ENCODE results near the gene PRUNE1.

Gene PRUNE1

GRCh38 chr1:150985179-150985825 is 22.9 kb upstream of the PRUNE1 start:
- H3K4me1 ChIP-seq (ENCODE audit: insufficient read depth, poor library complexity, severe bottlenecking): peaks cover 9% of the 10 kb centered on the region
- TF ChIP-seq, protein P1, sequence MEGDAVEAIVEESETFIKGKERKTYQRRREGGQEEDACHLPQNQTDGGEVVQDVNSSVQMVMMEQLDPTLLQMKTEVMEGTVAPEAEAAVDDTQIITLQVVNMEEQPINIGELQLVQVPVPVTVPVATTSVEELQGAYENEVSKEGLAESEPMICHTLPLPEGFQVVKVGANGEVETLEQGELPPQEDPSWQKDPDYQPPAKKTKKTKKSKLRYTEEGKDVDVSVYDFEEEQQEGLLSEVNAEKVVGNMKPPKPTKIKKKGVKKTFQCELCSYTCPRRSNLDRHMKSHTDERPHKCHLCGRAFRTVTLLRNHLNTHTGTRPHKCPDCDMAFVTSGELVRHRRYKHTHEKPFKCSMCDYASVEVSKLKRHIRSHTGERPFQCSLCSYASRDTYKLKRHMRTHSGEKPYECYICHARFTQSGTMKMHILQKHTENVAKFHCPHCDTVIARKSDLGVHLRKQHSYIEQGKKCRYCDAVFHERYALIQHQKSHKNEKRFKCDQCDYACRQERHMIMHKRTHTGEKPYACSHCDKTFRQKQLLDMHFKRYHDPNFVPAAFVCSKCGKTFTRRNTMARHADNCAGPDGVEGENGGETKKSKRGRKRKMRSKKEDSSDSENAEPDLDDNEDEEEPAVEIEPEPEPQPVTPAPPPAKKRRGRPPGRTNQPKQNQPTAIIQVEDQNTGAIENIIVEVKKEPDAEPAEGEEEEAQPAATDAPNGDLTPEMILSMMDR (IDR thresholded peaks at IDR 0.05; ENCODE audit: poor library complexity, severe bottlenecking): no peak
- no peak overlapping the region for H3K27ac ChIP-seq (ENCODE audit: poor library complexity, severe bottlenecking)
- H3K36me3 ChIP-seq (ENCODE audit: low read depth): no peaks in the 10 kb centered on the region
- H3K27me3 ChIP-seq (ENCODE audit: insufficient read depth, poor library complexity, severe bottlenecking): no peaks in the 10 kb centered on the region
- H3K9me3 ChIP-seq (ENCODE audit: severe bottlenecking): no peaks in the 10 kb centered on the region
- no peak overlapping the region for H3K4me3 ChIP-seq (ENCODE audit: severe bottlenecking)
- no peak for ATAC-seq (ENCODE audit: low read depth)
- no peak for DNase-seq (ENCODE audit: low spot score)

DNA sequence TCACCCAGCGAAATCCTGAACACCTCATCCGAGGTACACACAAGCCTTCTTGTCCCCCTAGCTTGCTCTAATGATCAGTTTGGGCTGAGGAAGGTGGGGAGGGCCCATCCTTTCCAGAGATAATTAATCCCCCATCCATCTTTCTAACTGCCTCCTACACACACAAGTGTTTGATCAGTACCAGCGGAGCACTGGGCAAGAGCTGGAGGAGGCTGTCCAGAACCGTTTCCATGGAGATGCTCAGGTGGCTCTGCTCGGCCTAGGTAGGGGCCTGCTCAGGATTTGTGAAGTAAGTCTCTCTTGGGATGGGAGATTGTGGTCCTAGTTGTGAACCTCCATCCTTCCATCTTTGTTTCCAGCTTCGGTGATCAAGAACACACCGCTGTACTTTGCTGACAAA is 20.3 kb upstream of the PRUNE1 start:
- Histone ChIP-seq H3K36me3 (ENCODE audit: low read depth) (no peaks in the 10 kb centered on the region), H3K4me1 (ENCODE audit: insufficient read depth, poor library complexity, severe bottlenecking) (no peaks in the 10 kb centered on the region), H3K27me3 (ENCODE audit: insufficient read depth, poor library complexity, severe bottlenecking) (no peaks in the 10 kb centered on the region), H3K4me3 (ENCODE audit: severe bottlenecking) (no peak overlapping the region), H3K27ac (ENCODE audit: poor library complexity, severe bottlenecking) (no peak overlapping the region), H3K9me3 (ENCODE audit: severe bottlenecking) (no peaks in the 10 kb centered on the region)
- TF ChIP-seq, protein P1 (IDR thresholded peaks at IDR 0.05; ENCODE audit: poor library complexity, severe bottlenecking): no peak
- ATAC-seq (ENCODE audit: low read depth) (no peak), DNase-seq (ENCODE audit: low spot score) (no peak)

GRCh38 chr1:150992626-150993025 is 15.6 kb upstream of the PRUNE1 start:
- DNase-seq (ENCODE audit: low spot score) (no peak), ATAC-seq (ENCODE audit: low read depth) (no peak)
- H3K36me3 ChIP-seq (ENCODE audit: low read depth): no peaks in the 10 kb centered on the region
- H3K4me1 ChIP-seq (ENCODE audit: insufficient read depth, poor library complexity, severe bottlenecking): no peaks in the 10 kb centered on the region
- H3K27ac ChIP-seq (ENCODE audit: poor library complexity, severe bottlenecking): no peak overlapping the region
- TF ChIP-seq, protein P1 (IDR thresholded peaks at IDR 0.05; ENCODE audit: poor library complexity, severe bottlenecking): no peak
- no peak overlapping the region for H3K4me3 ChIP-seq (ENCODE audit: severe bottlenecking)
- H3K27me3 ChIP-seq (ENCODE audit: insufficient read depth, poor library complexity, severe bottlenecking): no peaks in the 10 kb centered on the region
- no peaks in the 10 kb centered on the region for H3K9me3 ChIP-seq (ENCODE audit: severe bottlenecking)

GRCh38 chr1:150994248-150994647 is 14.0 kb upstream of the PRUNE1 start:
- H3K27ac ChIP-seq (ENCODE audit: poor library complexity, severe bottlenecking): no peak overlapping the region
- H3K4me1 ChIP-seq (ENCODE audit: insufficient read depth, poor library complexity, severe bottlenecking): no peaks in the 10 kb centered on the region
- ATAC-seq (ENCODE audit: low read depth): no peak
- H3K4me3 ChIP-seq (ENCODE audit: severe bottlenecking): no peak overlapping the region
- TF ChIP-seq, protein P1 (IDR thresholded peaks at IDR 0.05; ENCODE audit: poor library complexity, severe bottlenecking): no peak
- H3K27me3 ChIP-seq (ENCODE audit: insufficient read depth, poor library complexity, severe bottlenecking): no peaks in the 10 kb centered on the region
- no peaks in the 10 kb centered on the region for H3K36me3 ChIP-seq (ENCODE audit: low read depth)
- no peaks in the 10 kb centered on the region for H3K9me3 ChIP-seq (ENCODE audit: severe bottlenecking)
- no peak for DNase-seq (ENCODE audit: low spot score)

DNA sequence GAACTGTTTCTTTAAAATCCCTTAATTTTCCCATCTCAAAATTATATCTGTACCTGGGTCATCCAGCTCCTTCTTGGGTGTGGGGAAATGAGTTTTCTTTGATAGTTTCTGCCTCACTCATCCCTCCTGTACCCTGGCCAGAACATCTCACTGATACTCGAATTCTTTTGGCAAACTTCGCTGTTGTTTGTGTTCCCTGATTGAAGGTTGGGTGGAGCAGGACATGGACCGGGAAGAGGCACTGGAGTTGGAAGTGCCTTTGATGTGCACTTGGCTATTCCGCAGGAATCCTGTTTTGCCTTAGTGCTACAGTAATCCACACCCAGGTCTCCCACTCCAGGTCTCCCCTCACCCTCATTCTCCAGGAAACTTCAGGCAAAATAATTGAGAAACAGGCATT is 12.8 kb upstream of the PRUNE1 start:
- no peak for DNase-seq (ENCODE audit: low spot score)
- no peaks in the 10 kb centered on the region for H3K27me3 ChIP-seq (ENCODE audit: insufficient read depth, poor library complexity, severe bottlenecking)
- TF ChIP-seq, protein P1 (IDR thresholded peaks at IDR 0.05; ENCODE audit: poor library complexity, severe bottlenecking): no peak
- no peaks in the 10 kb centered on the region for H3K4me1 ChIP-seq (ENCODE audit: insufficient read depth, poor library complexity, severe bottlenecking)
- no peak overlapping the region for H3K27ac ChIP-seq (ENCODE audit: poor library complexity, severe bottlenecking)
- no peaks in the 10 kb centered on the region for H3K9me3 ChIP-seq (ENCODE audit: severe bottlenecking)
- H3K4me3 ChIP-seq (ENCODE audit: severe bottlenecking): no peak overlapping the region
- H3K36me3 ChIP-seq (ENCODE audit: low read depth): peaks cover 4% of the 10 kb centered on the region; the same call in 1 of the 2 replicates
- no peak for ATAC-seq (ENCODE audit: low read depth)
